Chondrocyte (in vitro differentiated cells): Measurements from ENCODE around the gene STAC. TPM values are rescaled to one million over a fixed set of nuclear protein-coding genes. Genes with fewer than 3 reads are reported as not detected.
"Not testable (repeated sequence)": the region's sequence is repeated elsewhere in the genome, so short reads cannot be mapped to it uniquely, and the experiment has no call there.

ENCODE experiments used
- DNase-seq: peaks from one replicate; pipeline ENCODE4 v3.0.0; 2021; ENCODE audit warnings: mixed read lengths, low spot score
- H3K27ac Mint-ChIP-seq: one replicate; pipeline ENCODE4 v1.8.0; 2021; ENCODE audit warnings: mild to moderate bottlenecking, moderate library complexity, mixed read lengths; ENCODE audit not compliant: unreplicated experiment
- H3K27me3 Mint-ChIP-seq: 2 replicates; pipeline ENCODE4 v1.8.0; 2021; ENCODE audit warnings: low read depth, mixed read lengths
- H3K36me3 Mint-ChIP-seq: 2 replicates; pipeline ENCODE4 v1.8.0; 2021; ENCODE audit warnings: low read depth, mixed read lengths
- H3K4me1 Mint-ChIP-seq: 2 replicates; pipeline ENCODE4 v1.8.0; 2021; ENCODE audit warnings: low read depth, mild to moderate bottlenecking, mixed read lengths
- H3K4me3 Mint-ChIP-seq: one replicate; pipeline ENCODE4 v1.8.0; 2021; ENCODE audit warnings: mild to moderate bottlenecking, moderate library complexity, mixed read lengths; ENCODE audit not compliant: unreplicated experiment
- H3K9me3 Mint-ChIP-seq: 2 replicates; pipeline ENCODE4 v1.8.0; 2021; ENCODE audit warnings: low read depth, mixed read lengths
- total RNA-seq: library from RNA; stranded (reverse); gene quantifications from 3 replicates; pipeline ENCODE4 v1.2.1, GENCODE V29; 2021
- TF ChIP-seq, protein P1 (sequence below): fragments of 200-600 bp; sonication (generic); IDR thresholded peaks from 2 replicates; pipeline ENCODE4 v1.5.0; 2021; ENCODE audit warnings: antibody characterized with exemption, mild to moderate bottlenecking, moderate library complexity

The STAC gene
- total RNA-seq, 1 donor from 2014 or later, result 0.07 TPM

- TF ChIP-seq, protein P1, sequence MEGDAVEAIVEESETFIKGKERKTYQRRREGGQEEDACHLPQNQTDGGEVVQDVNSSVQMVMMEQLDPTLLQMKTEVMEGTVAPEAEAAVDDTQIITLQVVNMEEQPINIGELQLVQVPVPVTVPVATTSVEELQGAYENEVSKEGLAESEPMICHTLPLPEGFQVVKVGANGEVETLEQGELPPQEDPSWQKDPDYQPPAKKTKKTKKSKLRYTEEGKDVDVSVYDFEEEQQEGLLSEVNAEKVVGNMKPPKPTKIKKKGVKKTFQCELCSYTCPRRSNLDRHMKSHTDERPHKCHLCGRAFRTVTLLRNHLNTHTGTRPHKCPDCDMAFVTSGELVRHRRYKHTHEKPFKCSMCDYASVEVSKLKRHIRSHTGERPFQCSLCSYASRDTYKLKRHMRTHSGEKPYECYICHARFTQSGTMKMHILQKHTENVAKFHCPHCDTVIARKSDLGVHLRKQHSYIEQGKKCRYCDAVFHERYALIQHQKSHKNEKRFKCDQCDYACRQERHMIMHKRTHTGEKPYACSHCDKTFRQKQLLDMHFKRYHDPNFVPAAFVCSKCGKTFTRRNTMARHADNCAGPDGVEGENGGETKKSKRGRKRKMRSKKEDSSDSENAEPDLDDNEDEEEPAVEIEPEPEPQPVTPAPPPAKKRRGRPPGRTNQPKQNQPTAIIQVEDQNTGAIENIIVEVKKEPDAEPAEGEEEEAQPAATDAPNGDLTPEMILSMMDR, result no peak
- Mint-ChIP-seq H3K36me3 (no peaks in the 10 kb centered on the region), H3K27ac (no peak overlapping the region), H3K9me3 (no peaks in the 10 kb centered on the region), H3K4me3 (no peak overlapping the region), H3K4me1 (no peaks in the 10 kb centered on the region), H3K27me3 (peaks cover 26% of the 10 kb centered on the region)
- DNase-seq, result no peak
Observed at GRCh38 chr3:36558961-36559360, 178.7 kb downstream of the STAC start.

GRCh38 chr3:36560685-36561084 is 180.4 kb downstream of the STAC start:
- TF ChIP-seq, protein P1, result no peak
- H3K27me3 Mint-ChIP-seq, result peaks cover 26% of the 10 kb centered on the region
- H3K27ac Mint-ChIP-seq, result no peak overlapping the region
- no peak overlapping the region for H3K4me3 Mint-ChIP-seq
- H3K36me3 Mint-ChIP-seq, result no peaks in the 10 kb centered on the region
- no peaks in the 10 kb centered on the region for H3K4me1 Mint-ChIP-seq
- DNase-seq, result no peak
- no peaks in the 10 kb centered on the region for H3K9me3 Mint-ChIP-seq

DNA sequence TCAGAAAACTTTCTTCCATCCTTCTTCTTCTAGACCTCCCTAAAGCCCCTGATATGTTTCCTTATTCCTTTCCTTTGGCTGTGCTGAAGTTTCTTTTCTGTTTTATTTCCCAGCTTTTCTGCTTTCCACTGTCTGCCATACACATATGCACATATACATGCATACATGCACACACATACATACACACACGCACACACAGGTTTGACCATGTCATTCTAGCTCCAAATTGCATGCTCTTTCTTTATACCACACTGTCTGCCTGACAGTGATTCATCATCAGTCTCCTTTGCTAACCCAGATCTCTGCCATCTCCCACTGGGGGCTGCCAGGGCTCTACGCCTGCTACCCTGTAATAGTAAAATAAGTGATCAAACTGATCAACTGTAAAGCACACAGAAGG is 181.3 kb downstream of the STAC start:
- peaks cover 3% of the 10 kb centered on the region for H3K9me3 Mint-ChIP-seq
- H3K36me3 Mint-ChIP-seq, result no peaks in the 10 kb centered on the region
- no peaks in the 10 kb centered on the region for H3K4me1 Mint-ChIP-seq
- no peak overlapping the region for H3K4me3 Mint-ChIP-seq
- DNase-seq, result no peak
- H3K27ac Mint-ChIP-seq, result no peak overlapping the region
- TF ChIP-seq, protein P1, result no peak
- peaks cover 25% of the 10 kb centered on the region for H3K27me3 Mint-ChIP-seq

- TF ChIP-seq, protein P1, result no peak
- no peak overlapping the region for H3K27ac Mint-ChIP-seq
- H3K4me1 Mint-ChIP-seq, result no peaks in the 10 kb centered on the region
- no peak for DNase-seq
- H3K9me3 Mint-ChIP-seq, result peaks cover 8% of the 10 kb centered on the region
- no peaks in the 10 kb centered on the region for H3K36me3 Mint-ChIP-seq
- H3K27me3 Mint-ChIP-seq, result peaks cover 22% of the 10 kb centered on the region
- H3K4me3 Mint-ChIP-seq, result no peak overlapping the region
Observed at GRCh38 chr3:36562945-36563344, 182.6 kb downstream of the STAC start.

GRCh38 chr3:36575241-36575640 is 194.9 kb downstream of the STAC start:
- H3K4me1 Mint-ChIP-seq, result no peaks in the 10 kb centered on the region
- H3K9me3 Mint-ChIP-seq, result peaks cover 23% of the 10 kb centered on the region
- peaks cover 2% of the 10 kb centered on the region for H3K27me3 Mint-ChIP-seq
- TF ChIP-seq, protein P1, result no peak
- H3K27ac Mint-ChIP-seq, result no peak overlapping the region
- peaks cover 3% of the 10 kb centered on the region for H3K36me3 Mint-ChIP-seq
- DNase-seq, result no peak
- no peak overlapping the region for H3K4me3 Mint-ChIP-seq

DNA sequence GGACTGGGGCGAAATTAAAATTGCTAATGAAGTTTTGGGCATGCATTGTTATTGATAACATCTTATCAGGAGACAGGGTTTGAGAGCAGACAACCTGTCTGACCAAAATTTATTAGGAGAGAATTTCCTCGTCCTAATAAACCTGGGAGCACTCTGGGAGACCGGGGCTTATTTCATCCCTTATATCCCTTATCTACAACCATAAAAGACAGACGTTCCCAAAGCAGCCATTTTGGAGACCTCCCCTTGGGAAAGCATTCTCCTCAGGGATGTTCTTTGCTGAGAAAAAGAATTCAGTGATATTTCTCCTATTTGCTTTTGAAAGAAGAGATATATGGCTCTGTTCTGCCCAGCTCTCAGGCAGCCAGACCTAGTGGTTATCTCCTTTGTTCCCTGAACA is 198.1 kb downstream of the STAC start:
- H3K9me3 Mint-ChIP-seq, result peaks cover 29% of the 10 kb centered on the region
- H3K27me3 Mint-ChIP-seq, result not testable (repeated sequence)

More for the DNA sequence above, 198.1 kb downstream of the STAC start:
- H3K36me3 Mint-ChIP-seq, H3K4me3 Mint-ChIP-seq, DNase-seq, H3K27ac Mint-ChIP-seq, H3K4me1 Mint-ChIP-seq: not testable (repeated sequence)
